Natural killer cell (primary cell): ENCODE results near the gene EEF1A2. TPM values are rescaled to one million over a fixed set of nuclear protein-coding genes. Genes with fewer than 3 reads are reported as not detected.

ENCODE experiments used
- ATAC-seq, 3 donors: fragments of 150-1000 bp in 2 of 3; fragments of 200-7000 bp in 1 of 3; cut with Tn5 transposase; 1 replicate in 1 of 3; 2 replicates in 2 of 3; pipeline ENCODE4 v1.10.0; 2021; ENCODE audit warnings: mild to moderate bottlenecking in 2 of 3, moderate library complexity in 2 of 3
- DNase-seq, 2 donors: peaks; one replicate each; pipeline versions ENCODE4 v3.0.0 to v3.0.0-alpha.2; 2013 to 2021; ENCODE audit warnings: mixed read lengths in 1 of 2
- H3K27ac ChIP-seq: one replicate; pipeline ENCODE4 v1.5.1; 2013; ENCODE audit warnings: mild to moderate bottlenecking, low read length
- H3K27me3 ChIP-seq: one replicate; pipeline ENCODE4 v1.6.1; 2013; ENCODE audit warnings: low read length; ENCODE audit not compliant: control insufficient read depth, insufficient read depth
- H3K36me3 ChIP-seq: one replicate; pipeline ENCODE4 v1.6.1; 2013; ENCODE audit warnings: low read length; ENCODE audit not compliant: control insufficient read depth, insufficient read depth
- H3K4me1 ChIP-seq: one replicate; pipeline ENCODE4 v1.6.1; 2013; ENCODE audit warnings: low read length; ENCODE audit not compliant: control insufficient read depth, insufficient read depth
- H3K4me3 ChIP-seq: one replicate; pipeline ENCODE4 v1.5.1; 2013; ENCODE audit warnings: low read length
- H3K9me3 ChIP-seq: one replicate; pipeline ENCODE4 v1.6.1; 2013; ENCODE audit warnings: low read length; ENCODE audit not compliant: control insufficient read depth, insufficient read depth
- H3K27ac Mint-ChIP-seq, 2 donors: one replicate each; pipeline ENCODE4 v1.8.0; 2022; ENCODE audit warnings: mild to moderate bottlenecking in 2 of 2, mixed read lengths in 2 of 2, moderate library complexity in 1 of 2
- H3K27me3 Mint-ChIP-seq, 2 donors: one replicate each; pipeline ENCODE4 v1.8.0; 2022; ENCODE audit warnings: low read depth in 2 of 2, mixed read lengths in 2 of 2
- H3K36me3 Mint-ChIP-seq: one replicate; pipeline ENCODE4 v1.8.0; 2022; ENCODE audit warnings: mixed read lengths
- H3K4me1 Mint-ChIP-seq, 2 donors: one replicate each; pipeline ENCODE4 v1.8.0; 2022; ENCODE audit warnings: mixed read lengths in 2 of 2
- H3K4me3 Mint-ChIP-seq: one replicate; pipeline ENCODE4 v1.8.0; 2022; ENCODE audit warnings: mild to moderate bottlenecking, moderate library complexity, mixed read lengths
- H3K9me3 Mint-ChIP-seq, 2 donors: one replicate each; pipeline ENCODE4 v1.8.0; 2022; ENCODE audit warnings: mixed read lengths in 2 of 2
- CTCF ChIP-seq: fragments of 200-600 bp; IDR thresholded peaks from one replicate; pipeline ENCODE4 v1.8.0; 2022; ENCODE audit warnings: antibody characterized with exemption
- WGBS: methylation state at CpG from one replicate; pipeline ENCODE4 v1.1.7; 2013; ENCODE audit warnings: missing lambda C conversion rate; ENCODE audit not compliant: insufficient coverage; 5-methylcytosine and 5-hydroxymethylcytosine counted together
- intact Hi-C: fragments of 100-400 bp; cut with micrococcal nuclease; formaldehyde crosslinking; loops from one replicate; pipeline ENCODE4 v1.14.2; 2022
- total RNA-seq, 4 donors: library from RNA; stranded (reverse); fragments of 120-200 nt in 1 of 4; gene quantifications; one replicate each; pipeline versions ENCODE4 v1.2.3 to v1.2.4, GENCODE V29; 2013 to 2022

Gene EEF1A2
- total RNA-seq, 3 donors from 2014 or later (not counting 1 experiment from before 2014, with no cell fraction given): 0.14 to 0.86 (median 0.35) TPM

- peaks cover 0 to 17% of the 10 kb centered on the region in 2 donors for H3K4me1 Mint-ChIP-seq
- ATAC-seq (no peak), DNase-seq (peak in 1 of 2 donors; percentile 7)
- Histone ChIP-seq H3K4me1 (peaks cover 23% of the 10 kb centered on the region), H3K4me3 (no peak overlapping the region), H3K27me3 (peaks cover 4% of the 10 kb centered on the region), H3K36me3 (peaks cover 6% of the 10 kb centered on the region), H3K27ac (no peak overlapping the region), H3K9me3 (peaks cover 7% of the 10 kb centered on the region)
- 95% methylated on average over 11 of the region's 11 CpGs for WGBS
- H3K9me3 Mint-ChIP-seq: peaks cover 0 to 2% of the 10 kb centered on the region in 2 donors
- peaks cover 0 to 4% of the 10 kb centered on the region in 2 donors for H3K27me3 Mint-ChIP-seq
- no peak for TF ChIP-seq CTCF
- no peaks in the 10 kb centered on the region for H3K36me3 Mint-ChIP-seq
- no peak overlapping the region for H3K4me3 Mint-ChIP-seq
- intact Hi-C loops: no loop called here
- peak overlapping the region in 1 of 2 donors; percentile 53 for H3K27ac Mint-ChIP-seq
Observed at GRCh38 chr20:63522981-63523611, 24.2 kb upstream of the EEF1A2 start.

- no peak for ATAC-seq
- no peak for TF ChIP-seq CTCF
- WGBS: 89% methylated on average over 13 of the region's 13 CpGs
- peak; percentile 5 to 17 for DNase-seq
- Histone ChIP-seq H3K9me3 (peaks cover 7% of the 10 kb centered on the region), H3K27ac (no peak overlapping the region), H3K4me3 (no peak overlapping the region), H3K27me3 (peaks cover 4% of the 10 kb centered on the region), H3K36me3 (peaks cover 6% of the 10 kb centered on the region), H3K4me1 (peaks cover 23% of the 10 kb centered on the region)
- H3K4me3 Mint-ChIP-seq: peak overlapping the region; percentile 53
- peaks cover 0 to 2% of the 10 kb centered on the region in 2 donors for H3K9me3 Mint-ChIP-seq
- no peaks in the 10 kb centered on the region for H3K36me3 Mint-ChIP-seq
- peaks cover 0 to 4% of the 10 kb centered on the region in 2 donors for H3K27me3 Mint-ChIP-seq
- intact Hi-C loops: no loop called here
- peaks cover 0 to 17% of the 10 kb centered on the region in 2 donors for H3K4me1 Mint-ChIP-seq
- peak overlapping the region in 1 of 2 donors; percentile 53 for H3K27ac Mint-ChIP-seq
Observed at GRCh38 chr20:63522091-63522868, 23.4 kb upstream of the EEF1A2 start.

GRCh38 chr20:63521602-63522001 lies 22.7 kb upstream of the EEF1A2 start:
- Histone ChIP-seq H3K9me3 (peaks cover 7% of the 10 kb centered on the region), H3K27ac (no peak overlapping the region), H3K27me3 (peaks cover 4% of the 10 kb centered on the region), H3K4me1 (peaks cover 23% of the 10 kb centered on the region), H3K36me3 (peaks cover 6% of the 10 kb centered on the region), H3K4me3 (peak overlapping the region; percentile 65)
- Mint-ChIP-seq H3K4me3 (peak overlapping the region; percentile 83), H3K27me3 (peaks cover 0 to 4% of the 10 kb centered on the region in 2 donors), H3K27ac (peak overlapping the region in 1 of 2 donors; percentile 81), H3K9me3 (peaks cover 0 to 2% of the 10 kb centered on the region in 2 donors), H3K36me3 (no peaks in the 10 kb centered on the region), H3K4me1 (peaks cover 0 to 17% of the 10 kb centered on the region in 2 donors)
- DNase-seq (no peak), ATAC-seq (no peak)
- 77% methylated on average over 18 of the region's 23 CpGs for WGBS
- intact Hi-C loops: no loop called here
- no peak for TF ChIP-seq CTCF
